KOPT-K1 (cell line): Measurements from ENCODE around the gene CRPPA.

ENCODE experiments used
- H3K27ac ChIP-seq: fragments of 200-600 bp; sonication (generic); 2 replicates; pipeline ENCODE4 v1.5.1; 2016; ENCODE audit warnings: antibody characterized with exemption, mild to moderate bottlenecking, low read depth, low read length; ENCODE audit not compliant: poor library complexity, severe bottlenecking
- H3K36me3 ChIP-seq: fragments of 200-600 bp; sonication (generic); 2 replicates; pipeline ENCODE4 v1.5.1; 2017; ENCODE audit warnings: antibody characterized with exemption, mild to moderate bottlenecking, low read length, moderate library complexity; ENCODE audit not compliant: insufficient read depth
- H3K9me3 ChIP-seq: fragments of 200-600 bp; sonication (generic); 2 replicates; pipeline ENCODE4 v1.5.1; 2017; ENCODE audit warnings: antibody characterized with exemption, low read length, mild to moderate bottlenecking; ENCODE audit not compliant: insufficient read depth, poor library complexity, severe bottlenecking

The CRPPA gene

GRCh38 chr7:16412274-16413254, 8.8 kb downstream of the CRPPA start:
- Histone ChIP-seq H3K9me3 (no peaks in the 10 kb centered on the region), H3K27ac (no peak overlapping the region), H3K36me3 (no peaks in the 10 kb centered on the region)

GRCh38 chr7:16411391-16411790, 9.9 kb downstream of the CRPPA start:
- Histone ChIP-seq H3K36me3 (no peaks in the 10 kb centered on the region), H3K27ac (no peak overlapping the region), H3K9me3 (no peaks in the 10 kb centered on the region)

GRCh38 chr7:16409777-16410176, 11.6 kb downstream of the CRPPA start:
- Histone ChIP-seq H3K27ac (no peak overlapping the region), H3K36me3 (no peaks in the 10 kb centered on the region), H3K9me3 (no peaks in the 10 kb centered on the region)

GRCh38 chr7:16404636-16405035, 16.7 kb downstream of the CRPPA start:
- Histone ChIP-seq H3K27ac (no peak overlapping the region), H3K9me3 (peaks cover 31% of the 10 kb centered on the region), H3K36me3 (no peaks in the 10 kb centered on the region)

GRCh38 chr7:16403475-16403874, 17.9 kb downstream of the CRPPA start:
- Histone ChIP-seq H3K27ac (no peak overlapping the region), H3K9me3 (peaks cover 42% of the 10 kb centered on the region), H3K36me3 (no peaks in the 10 kb centered on the region)

- Histone ChIP-seq H3K9me3 (peaks cover 48% of the 10 kb centered on the region), H3K36me3 (no peaks in the 10 kb centered on the region), H3K27ac (no peak overlapping the region)
Measured at GRCh38 chr7:16402940-16403339, 18.4 kb downstream of the CRPPA start.

GRCh38 chr7:16402091-16402490, 19.2 kb downstream of the CRPPA start:
- Histone ChIP-seq H3K27ac (no peak overlapping the region), H3K36me3 (no peaks in the 10 kb centered on the region), H3K9me3 (peaks cover 56% of the 10 kb centered on the region)

- Histone ChIP-seq H3K36me3 (no peaks in the 10 kb centered on the region), H3K9me3 (peaks cover 64% of the 10 kb centered on the region), H3K27ac (no peak overlapping the region)
Measured at GRCh38 chr7:16400893-16401275, 20.5 kb downstream of the CRPPA start.

GRCh38 chr7:16399916-16400892, 21.1 kb downstream of the CRPPA start:
- H3K27ac ChIP-seq: no peak overlapping the region
- H3K36me3 ChIP-seq: no peaks in the 10 kb centered on the region
- H3K9me3 ChIP-seq: peaks cover 64% of the 10 kb centered on the region

GRCh38 chr7:16399265-16399831, 22.0 kb downstream of the CRPPA start:
- no peaks in the 10 kb centered on the region for H3K36me3 ChIP-seq
- no peak overlapping the region for H3K27ac ChIP-seq
- H3K9me3 ChIP-seq: peaks cover 66% of the 10 kb centered on the region

GRCh38 chr7:16398146-16399017, 23.0 kb downstream of the CRPPA start:
- Histone ChIP-seq H3K36me3 (no peaks in the 10 kb centered on the region), H3K27ac (no peak overlapping the region), H3K9me3 (peaks cover 69% of the 10 kb centered on the region)

- no peak overlapping the region for H3K27ac ChIP-seq
- H3K36me3 ChIP-seq: no peaks in the 10 kb centered on the region
- peaks cover 61% of the 10 kb centered on the region for H3K9me3 ChIP-seq
Measured at GRCh38 chr7:16397501-16398145, 23.7 kb downstream of the CRPPA start.

GRCh38 chr7:16396766-16397500, 24.4 kb downstream of the CRPPA start:
- H3K27ac ChIP-seq: no peak overlapping the region
- peaks cover 55% of the 10 kb centered on the region for H3K9me3 ChIP-seq
- no peaks in the 10 kb centered on the region for H3K36me3 ChIP-seq
